K562 (cell line): ENCODE data around the gene UCP3. TPM values are rescaled to one million over a fixed set of nuclear protein-coding genes. Genes with fewer than 3 reads are reported as not detected.

Source experiments
- ATAC-seq: fragments of 200-7000 bp; cut with Tn5 transposase; 3 replicates; pipeline ENCODE4 v1.9.1; 2020; ENCODE audit warnings: moderate library complexity
- BruUV-seq: library from RNA; stranded (reverse); fragments of 400-500 nt; replicated peaks from 2 replicates; lab custom pipeline; 2021; lab: Mats Ljungman, UMichigan
- CTCF ChIA-PET: fragments of 300-600 bp; formaldehyde crosslinking; extraction: SDS; loops from one replicate; lab custom pipeline; 2021; ENCODE audit warnings: low intra/inter-chr PET ratio; lab: Yijun Ruan, JAX
- POLR2A ChIA-PET: fragments of 300-600, 350-650 bp; sonication (Branson Sonifier 250); formaldehyde crosslinking; extraction: SDS; loops from one replicate; lab custom pipeline; 2021; ENCODE audit warnings: antibody characterized with exemption, inconsistent platforms; lab: Yijun Ruan, JAX
- DNase-seq, 4 experiments: peaks; one replicate each; pipeline versions ENCODE4 v3.0.0 to v3.0.0-alpha.2; 2011 to 2018; ENCODE audit warnings: low spot score in 3 of 4, mixed read lengths in 3 of 4; ENCODE audit errors: extremely low read depth in 1 of 4
- FAIRE-seq: peaks from 2 replicates; lab custom pipeline; 2011; peaks lifted over from hg19 to GRCh38; lab: Jason Lieb, UNC
- H2AFZ ChIP-seq: 2 replicates; pipeline ENCODE4 v1.6.0; 2011; ENCODE audit warnings: low read depth, low read length, control low read depth, inconsistent platforms
- H3K27ac ChIP-seq: fragments of 200-600 bp; 3 replicates; pipeline ENCODE4 v1.8.0; 2011; ENCODE audit warnings: low read depth, mild to moderate bottlenecking, control low read depth, inconsistent platforms, low read length, moderate library complexity, mixed read lengths; ENCODE audit errors: extremely low read depth
- H3K27me3 ChIP-seq, 2 experiments: fragments of 300-600 bp in 1 of 2; 2 replicates in 1 of 2; 3 replicates in 1 of 2; pipeline versions ENCODE4 v1.6.0 to v1.8.0; 2011; ENCODE audit warnings: inconsistent platforms in 2 of 2, low read length in 2 of 2, mild to moderate bottlenecking in 1 of 2, mixed read lengths in 1 of 2, moderate library complexity in 1 of 2; ENCODE audit not compliant: control insufficient read depth in 2 of 2, insufficient read depth in 2 of 2
- H3K36me3 ChIP-seq: fragments of 300-600 bp; 3 replicates; pipeline ENCODE4 v1.8.0; 2011; ENCODE audit warnings: mild to moderate bottlenecking, low read length, inconsistent platforms; ENCODE audit not compliant: control insufficient read depth, insufficient read depth
- H3K4me1 ChIP-seq, 2 experiments: fragments of 200-600 bp in 1 of 2; replicated peaks in 1 of 2; 2 replicates in 1 of 2; 3 replicates in 1 of 2; pipeline versions ENCODE4 v1.5.1 to v1.8.0; 2011; ENCODE audit warnings: inconsistent platforms in 2 of 2, low read length in 2 of 2, mild to moderate bottlenecking in 1 of 2, mixed read lengths in 1 of 2, moderate library complexity in 1 of 2; ENCODE audit not compliant: control insufficient read depth in 2 of 2, insufficient read depth in 2 of 2
- H3K4me2 ChIP-seq: 2 replicates; pipeline ENCODE4 v1.6.1; 2011; ENCODE audit warnings: low read length, control low read depth, inconsistent platforms, mixed read lengths; ENCODE audit not compliant: insufficient read depth
- H3K4me3 ChIP-seq: fragments of 200-600 bp; sonication (generic), shearing (Covaris generic); 2 replicates; pipeline ENCODE4 v1.5.1; 2016; ENCODE audit warnings: control low read depth, inconsistent platforms
- H3K79me2 ChIP-seq: fragments of 200-600 bp; 3 replicates; pipeline ENCODE4 v1.8.0; 2011; ENCODE audit warnings: low read length, inconsistent platforms; ENCODE audit not compliant: control insufficient read depth, insufficient read depth
- H3K9ac ChIP-seq, 2 experiments: 2 replicates each; pipeline versions ENCODE4 v1.6.0 to v1.6.1; 2011; ENCODE audit warnings: low read depth in 2 of 2, low read length in 2 of 2, control low read depth in 1 of 2, inconsistent platforms in 1 of 2, mild to moderate bottlenecking in 1 of 2, mixed read lengths in 1 of 2; ENCODE audit not compliant: insufficient read depth in 1 of 2
- H3K9me1 ChIP-seq: one replicate; pipeline ENCODE4 v1.6.0; 2011; ENCODE audit warnings: inconsistent platforms, mild to moderate bottlenecking, low read length, moderate library complexity; ENCODE audit not compliant: control insufficient read depth, insufficient read depth
- H3K9me3 ChIP-seq: replicated peaks from 2 replicates; pipeline ENCODE4 v1.5.1; 2011; ENCODE audit warnings: low read depth, low read length, inconsistent platforms; ENCODE audit not compliant: control insufficient read depth, insufficient read depth
- H4K20me1 ChIP-seq: replicated peaks from 2 replicates; pipeline ENCODE4 v1.6.1; 2011; ENCODE audit warnings: low read length, inconsistent platforms, mixed read lengths; ENCODE audit not compliant: control insufficient read depth, insufficient read depth
- ADNP ChIP-seq: fragments of 200-800 bp; sonication (Bioruptor generic); IDR thresholded peaks from 2 replicates; pipeline ENCODE4 v1.6.1; 2016; ENCODE audit warnings: missing genetic modification characterization, missing compliant biosample characterization
- ARID1B ChIP-seq: fragments of 450-650 bp; IDR thresholded peaks from 2 replicates; pipeline ENCODE4 v1.6.1; 2016; ENCODE audit warnings: antibody characterized with exemption, mild to moderate bottlenecking, inconsistent platforms
- ATF1 ChIP-seq, 2 experiments: fragments of 450-650 bp in 1 of 2; IDR thresholded peaks; 2 replicates each; pipeline ENCODE4 v1.6.1; 2016; ENCODE audit warnings: missing compliant biosample characterization in 1 of 2, missing genetic modification characterization in 1 of 2
- CXXC5 ChIP-seq: fragments of 250-450 bp; sonication (Bioruptor Pico); IDR thresholded peaks from 2 replicates; pipeline ENCODE4 v1.8.0; 2022; ENCODE audit warnings: inconsistent platforms, mild to moderate bottlenecking, moderate library complexity
- ETV1 ChIP-seq: fragments of 450-650 bp; conservative IDR thresholded peaks from 2 replicates; pipeline ENCODE4 v1.6.1; 2016; ENCODE audit warnings: missing genetic modification characterization, control low read depth, low read depth, missing compliant biosample characterization
- FOXJ2 ChIP-seq: fragments of 200-800 bp; sonication (Bioruptor generic); IDR thresholded peaks from 2 replicates; pipeline ENCODE4 v1.6.1; 2016; ENCODE audit warnings: missing genetic modification characterization, missing compliant biosample characterization
- GTF2A2 ChIP-seq: IDR thresholded peaks from 2 replicates; pipeline ENCODE4 v1.6.1; 2016; ENCODE audit warnings: mild to moderate bottlenecking, missing genetic modification characterization, missing compliant biosample characterization
- IRF9 ChIP-seq: fragments of 450-650 bp; IDR thresholded peaks from 2 replicates; pipeline ENCODE4 v1.6.1; 2016; ENCODE audit warnings: missing biosample characterization, missing genetic modification characterization
- NONO ChIP-seq, 2 experiments: fragments of 200-400 bp in 1 of 2; fragments of 450-650 bp in 1 of 2; formaldehyde crosslinking in 1 of 2; IDR thresholded peaks; 2 replicates each; pipeline ENCODE4 v1.6.1; 2017; ENCODE audit warnings: low read depth in 2 of 2, mild to moderate bottlenecking in 2 of 2, moderate library complexity in 2 of 2, low read length in 1 of 2
- PML ChIP-seq: IDR thresholded peaks from 2 replicates; pipeline ENCODE4 v1.6.1; 2012; ENCODE audit warnings: low read length, inconsistent platforms
- SMAD4 ChIP-seq: fragments of 250-450 bp; sonication (Bioruptor Pico); conservative IDR thresholded peaks from 2 replicates; pipeline ENCODE4 v1.8.0; 2021; ENCODE audit warnings: inconsistent platforms, mild to moderate bottlenecking, moderate library complexity
- ZNF668 ChIP-seq: fragments of 250-450 bp; sonication (Bioruptor Pico); IDR thresholded peaks from 2 replicates; pipeline ENCODE4 v1.8.0; 2022; ENCODE audit warnings: mild to moderate bottlenecking, inconsistent platforms
- ZNF766 ChIP-seq: fragments of 200-800 bp; sonication (Bioruptor generic); conservative IDR thresholded peaks from 2 replicates; pipeline ENCODE4 v1.6.1; 2016; ENCODE audit warnings: missing genetic modification characterization, missing compliant biosample characterization
- WGBS: fragments of 100-300 bp; shearing (Covaris generic); methylation state at CpG from one replicate; pipeline ENCODE4 v1.1.6; 2016; ENCODE audit warnings: low coverage, mixed read lengths; ENCODE audit not compliant: insufficient coverage; ENCODE audit errors: missing lambda C conversion rate; 5-methylcytosine and 5-hydroxymethylcytosine counted together
- in situ Hi-C: fragments of 300-500 bp; cut with MboI; formaldehyde crosslinking; loops from 4 replicates; pipeline ENCODE4 v1.15.0; 2018; ENCODE audit warnings: inconsistent platforms, mixed read lengths
- intact Hi-C: fragments of 100-400 bp; cut with micrococcal nuclease; formaldehyde crosslinking; loops from 2 replicates; pipeline ENCODE4 v1.14.2; 2022
- polyA plus RNA-seq, 8 experiments: library from polyadenylated mRNA; depleted of rRNA in 4 of 8; stranded (reverse) in 5 of 8; unstranded in 3 of 8; fragments of >200 nt; fragmentation: Nextera tagmentation in 2 of 8; fragmentation: Illumina TruSeq in 1 of 8; extraction: Ambion mirVana in 2 of 8; extraction: Trizol in 1 of 8; gene quantifications; 2 replicates each; pipeline versions ENCODE4 v1.2.1 to v1.2.3, GENCODE V29; 2011 to 2014; ENCODE audit warnings: inconsistent platforms in 1 of 8, missing spikeins in 1 of 8
- total RNA-seq, 7 experiments: library from RNA; depleted of rRNA in 6 of 7; stranded (reverse); fragments of >200 nt in 6 of 7; fragmentation: Illumina TruSeq in 2 of 7; extraction: Trizol in 2 of 7; gene quantifications; 2 replicates each; pipeline versions ENCODE4 v1.2.1 to v1.2.3, GENCODE V29; 2011 to 2021; ENCODE audit warnings: low replicate concordance in 1 of 7
- TF ChIP-seq, protein P1 (sequence below): sonication (generic); IDR thresholded peaks from 2 replicates; pipeline ENCODE4 v1.6.1; 2016
- TF ChIP-seq, protein P2 (sequence below): fragments of 450-650 bp; IDR thresholded peaks from 2 replicates; pipeline ENCODE4 v1.6.1; 2017; ENCODE audit warnings: antibody characterized with exemption, mild to moderate bottlenecking

Gene UCP3
- total and polyA plus RNA-seq, 9 of the 15 experiments (the other 6 are each of a cell fraction or from before 2014, with no cell fraction given), result 0.05 to 0.65 (median 0.25) TPM; not detected in 2

DNA sequence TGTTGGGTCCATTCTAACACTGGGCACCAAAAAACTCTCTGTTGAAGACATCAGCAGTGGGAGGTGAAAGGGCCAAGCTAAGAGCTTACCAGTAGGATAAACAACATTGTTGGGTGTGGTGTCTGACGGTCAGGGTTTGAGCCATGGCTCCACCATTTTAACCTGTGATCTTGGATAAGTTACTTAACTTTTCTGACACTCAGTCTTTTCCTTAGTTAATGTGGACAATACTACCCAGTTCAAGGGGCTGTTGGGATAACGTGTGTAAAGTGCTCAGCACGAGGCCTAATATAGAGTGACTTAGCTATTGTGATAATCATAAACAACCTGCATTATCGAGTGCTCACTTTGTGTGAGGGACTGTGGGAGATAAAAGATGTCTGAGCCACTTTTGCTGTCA is 6.1 kb downstream of the UCP3 start:
- POLR2A ChIA-PET, result interaction anchor here (0.6 to 1.7 kb wide), 8 partner anchors 9 to 75 kb away, joined by 3 to 8 read pairs (median 3); no protein-coding TSS in a partner anchor
- TF ChIP-seq FOXJ2 (tag), result no peak
- 0 out of 2 replicates have a peak, but pooled peaks have one; percentile 54 for TF ChIP-seq ZNF668 (CRISPR knock-in tag)
- no peak for TF ChIP-seq NONO (IDR thresholded peaks at IDR 0.05; ENCODE audit: low read depth in 2 of 2, low read length in 1 of 2)
- TF ChIP-seq ZNF766 (CRISPR knock-in tag), result 0 out of 2 replicates have a peak, but pooled peaks have one; percentile 21
- TF ChIP-seq CXXC5 (CRISPR knock-in tag), result peak; percentile 54
- peak; percentile 34; the same call in 1 of the 2 replicates for TF ChIP-seq SMAD4 (CRISPR knock-in tag)
- 0 out of 2 replicates have a peak, but pooled peaks have one; percentile 7 for TF ChIP-seq ARID1B
- TF ChIP-seq ADNP (tag), result no peak
- 0 out of 2 replicates have a peak, but pooled peaks have one; percentile 50 for TF ChIP-seq GTF2A2 (tag)
- TF ChIP-seq, protein P1, sequence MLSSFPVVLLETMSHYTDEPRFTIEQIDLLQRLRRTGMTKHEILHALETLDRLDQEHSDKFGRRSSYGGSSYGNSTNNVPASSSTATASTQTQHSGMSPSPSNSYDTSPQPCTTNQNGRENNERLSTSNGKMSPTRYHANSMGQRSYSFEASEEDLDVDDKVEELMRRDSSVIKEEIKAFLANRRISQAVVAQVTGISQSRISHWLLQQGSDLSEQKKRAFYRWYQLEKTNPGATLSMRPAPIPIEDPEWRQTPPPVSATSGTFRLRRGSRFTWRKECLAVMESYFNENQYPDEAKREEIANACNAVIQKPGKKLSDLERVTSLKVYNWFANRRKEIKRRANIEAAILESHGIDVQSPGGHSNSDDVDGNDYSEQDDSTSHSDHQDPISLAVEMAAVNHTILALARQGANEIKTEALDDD, result peak; percentile 27; the same call in 1 of the 2 replicates
- TF ChIP-seq, protein P2, sequence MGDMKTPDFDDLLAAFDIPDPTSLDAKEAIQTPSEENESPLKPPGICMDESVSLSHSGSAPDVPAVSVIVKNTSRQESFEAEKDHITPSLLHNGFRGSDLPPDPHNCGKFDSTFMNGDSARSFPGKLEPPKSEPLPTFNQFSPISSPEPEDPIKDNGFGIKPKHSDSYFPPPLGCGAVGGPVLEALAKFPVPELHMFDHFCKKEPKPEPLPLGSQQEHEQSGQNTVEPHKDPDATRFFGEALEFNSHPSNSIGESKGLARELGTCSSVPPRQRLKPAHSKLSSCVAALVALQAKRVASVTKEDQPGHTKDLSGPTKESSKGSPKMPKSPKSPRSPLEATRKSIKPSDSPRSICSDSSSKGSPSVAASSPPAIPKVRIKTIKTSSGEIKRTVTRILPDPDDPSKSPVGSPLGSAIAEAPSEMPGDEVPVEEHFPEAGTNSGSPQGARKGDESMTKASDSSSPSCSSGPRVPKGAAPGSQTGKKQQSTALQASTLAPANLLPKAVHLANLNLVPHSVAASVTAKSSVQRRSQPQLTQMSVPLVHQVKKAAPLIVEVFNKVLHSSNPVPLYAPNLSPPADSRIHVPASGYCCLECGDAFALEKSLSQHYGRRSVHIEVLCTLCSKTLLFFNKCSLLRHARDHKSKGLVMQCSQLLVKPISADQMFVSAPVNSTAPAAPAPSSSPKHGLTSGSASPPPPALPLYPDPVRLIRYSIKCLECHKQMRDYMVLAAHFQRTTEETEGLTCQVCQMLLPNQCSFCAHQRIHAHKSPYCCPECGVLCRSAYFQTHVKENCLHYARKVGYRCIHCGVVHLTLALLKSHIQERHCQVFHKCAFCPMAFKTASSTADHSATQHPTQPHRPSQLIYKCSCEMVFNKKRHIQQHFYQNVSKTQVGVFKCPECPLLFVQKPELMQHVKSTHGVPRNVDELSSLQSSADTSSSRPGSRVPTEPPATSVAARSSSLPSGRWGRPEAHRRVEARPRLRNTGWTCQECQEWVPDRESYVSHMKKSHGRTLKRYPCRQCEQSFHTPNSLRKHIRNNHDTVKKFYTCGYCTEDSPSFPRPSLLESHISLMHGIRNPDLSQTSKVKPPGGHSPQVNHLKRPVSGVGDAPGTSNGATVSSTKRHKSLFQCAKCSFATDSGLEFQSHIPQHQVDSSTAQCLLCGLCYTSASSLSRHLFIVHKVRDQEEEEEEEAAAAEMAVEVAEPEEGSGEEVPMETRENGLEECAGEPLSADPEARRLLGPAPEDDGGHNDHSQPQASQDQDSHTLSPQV, result peak; percentile 95
- peak; percentile 70; the same call in 1 of the 2 replicates for TF ChIP-seq IRF9 (tag)
- TF ChIP-seq ETV1 (tag), result peak; percentile 19; the same call in 1 of the 2 replicates
- TF ChIP-seq PML, result no peak
- no peak for TF ChIP-seq ATF1 (CRISPR knock-in tag; IDR thresholded peaks at IDR 0.05)
- TF ChIP-seq ATF1 (tag; IDR thresholded peaks at IDR 0.05), result no peak

More for the DNA sequence above, 6.1 kb downstream of the UCP3 start:
- Histone ChIP-seq H3K4me2 (no peak overlapping the region; the same call in 1 of the 2 replicates), H3K27me3 (no peaks in the 10 kb centered on the region), H3K27ac (no peak overlapping the region), H3K4me3 (no peak overlapping the region), H3K36me3 (no peaks in the 10 kb centered on the region), H3K9me1 (no peaks in the 10 kb centered on the region), H3K9ac (no peak overlapping the region), H4K20me1 (no peaks in the 10 kb centered on the region), H2AFZ (peak overlapping the region; percentile 65), H3K4me1 (peaks cover 21 to 33% of the 10 kb centered on the region in 2 experiments; a peak in 4 of 5 replicates), H3K79me2 (no peaks in the 10 kb centered on the region), H3K9me3 (no peaks in the 10 kb centered on the region)
- DNase-seq (no peak), FAIRE-seq (peak; percentile 62), ATAC-seq (no peak)
- CTCF ChIA-PET, result no interaction called here
- in situ Hi-C loops, result no loop called here
- 17% methylated on average over 4 of the region's 4 CpGs for WGBS
- intact Hi-C loops, result no loop called here
- BruUV-seq, result no TSS peak
